ENCODE data around the gene DUSP9.

- no peak for TF ChIP-seq CTCF (IDR thresholded peaks at IDR 0.05; ENCODE audit: low read depth, low read length, poor library complexity, severe bottlenecking)
- no peak for TF ChIP-seq EZH2phosphoT487 (IDR thresholded peaks at IDR 0.05; ENCODE audit: borderline replicate concordance, low read length)
These were observed 12.8 kb upstream of the DUSP9 start for GRCh38 chrX:153634236-153634635.

Measured in DOHH2 (cell line).